Transverse colon (tissue), 4 donors: ENCODE data around the gene CDK5RAP2. TPM values are rescaled to one million over a fixed set of nuclear protein-coding genes. Genes with fewer than 3 reads are reported as not detected.

ENCODE experiments used
- DNase-seq: peaks from one replicate; pipeline ENCODE4 v3.0.0-alpha.2; 2019
- H3K27ac ChIP-seq, 4 donors: fragments of 200-600 bp; sonication (generic); 2 replicates each; pipeline ENCODE4 v1.5.1; 2016 to 2018; ENCODE audit warnings: inconsistent platforms in 4 of 4
- H3K27me3 ChIP-seq: fragments of 200-600 bp; sonication (generic); 2 replicates; pipeline ENCODE4 v1.5.1; 2017; ENCODE audit warnings: inconsistent platforms
- H3K36me3 ChIP-seq, 4 donors: fragments of 200-600 bp; sonication (generic); 2 replicates each; pipeline ENCODE4 v1.5.1; 2017 to 2019; ENCODE audit warnings: inconsistent platforms in 4 of 4
- H3K4me1 ChIP-seq, 4 donors: fragments of 200-600 bp; sonication (generic); 2 replicates each; pipeline ENCODE4 v1.5.1; 2017 to 2020; ENCODE audit warnings: inconsistent platforms in 4 of 4
- H3K4me3 ChIP-seq, 4 donors: fragments of 200-600 bp; sonication (generic); 1 replicate in 1 of 4; 2 replicates in 3 of 4; pipeline versions ENCODE4 v1.5.1 to v1.6.1; 2017 to 2019; ENCODE audit warnings: inconsistent platforms in 4 of 4
- H3K9me3 ChIP-seq, 2 donors: fragments of 200-600 bp; sonication (generic); 2 replicates each; pipeline ENCODE4 v1.5.1; 2017 to 2019; ENCODE audit warnings: inconsistent platforms in 2 of 2
- CTCF ChIP-seq, 5 experiments: fragments of 200-600 bp in 3 of 5; fragments of 450-650 bp in 2 of 5; sonication (generic) in 3 of 5; IDR thresholded peaks; 1 replicate in 2 of 5; 2 replicates in 3 of 5; pipeline ENCODE4 v1.5.1; 2016 to 2017; ENCODE audit warnings: antibody characterized with exemption in 5 of 5, inconsistent platforms in 3 of 5, mild to moderate bottlenecking in 2 of 5, moderate library complexity in 1 of 5
- EP300 ChIP-seq: sonication (generic); formaldehyde crosslinking; IDR thresholded peaks from one replicate; pipeline ENCODE4 v1.6.1; 2017; ENCODE audit warnings: antibody characterized with exemption, low read depth
- POLR2A ChIP-seq: fragments of 450-650 bp; IDR thresholded peaks from one replicate; pipeline ENCODE4 v1.6.1; 2016; ENCODE audit warnings: antibody characterized with exemption, mild to moderate bottlenecking, moderate library complexity
- POLR2AphosphoS5 ChIP-seq, 3 donors: sonication (generic); formaldehyde crosslinking; IDR thresholded peaks; one replicate each; pipeline ENCODE4 v1.6.1; 2016; ENCODE audit warnings: antibody characterized with exemption in 3 of 3
- WGBS, 2 donors: methylation state at CpG; one replicate each; pipeline ENCODE4 v1.1.5; 2018; ENCODE audit warnings: low coverage in 1 of 2; 5-methylcytosine and 5-hydroxymethylcytosine counted together
- in situ Hi-C, 4 donors: fragments of 200-750 bp; cut with MboI; loops; one replicate each; pipeline versions ENCODE4 v1.15.0 to v1.15.1; 2017; ENCODE audit warnings: low sequenced_read_pairs in 3 of 4, low pct_ligation_motif_present in 1 of 4, low pct_unique_long_range_greater_than_20kb in 1 of 4
- intact Hi-C: fragments of 100-400 bp; cut with DNase I; formaldehyde crosslinking; loops from one replicate; pipeline ENCODE4 v1.15.1; 2023; ENCODE audit warnings: low total_unique reads
- total RNA-seq, 4 donors: library from RNA; depleted of rRNA; stranded (reverse); fragments of >200 nt; gene quantifications; one replicate each; pipeline ENCODE4 v1.1.0, GENCODE V29; 2016

Gene CDK5RAP2
- total RNA-seq, 4 donors from 2014 or later: 23.6 to 154 (median 28.0) TPM

DNA sequence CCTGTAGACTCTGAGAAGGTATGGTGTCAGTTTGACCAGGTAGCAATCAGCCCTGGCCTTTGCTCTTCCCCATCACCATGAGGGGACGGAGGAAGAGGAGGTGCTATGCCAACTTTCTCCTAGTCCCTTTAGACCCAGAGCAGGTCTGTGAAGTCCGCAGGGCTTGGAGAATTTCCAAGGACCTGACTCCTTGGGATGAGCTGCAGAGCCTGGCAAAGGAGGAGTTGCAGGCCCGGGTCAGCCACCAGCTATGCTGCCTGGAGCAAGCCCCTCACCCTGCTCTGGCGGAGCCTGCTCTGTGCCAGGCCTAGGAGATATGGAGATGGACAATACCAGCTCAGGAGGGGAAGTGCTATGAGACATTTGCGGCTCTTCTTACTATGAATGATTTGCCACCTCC lies 188.3 kb downstream of the CDK5RAP2 start:
- Histone ChIP-seq H3K36me3 (peaks cover 0 to 28% (median 7%) of the 10 kb centered on the region in 4 donors), H3K27me3 (no peaks in the 10 kb centered on the region), H3K9me3 (no peaks in the 10 kb centered on the region), H3K4me1 (peaks cover 0 to 6% (median 2%) of the 10 kb centered on the region in 4 donors), H3K27ac (no peak overlapping the region), H3K4me3 (no peak overlapping the region)
- intact Hi-C loops (no loop called here), in situ Hi-C loops (no loop called here)
- WGBS, 2 donors: 93 to 100% methylated on average over 1 to 5 of the region's 5 CpGs
- TF ChIP-seq EP300 (no peak), POLR2AphosphoS5 (IDR thresholded peaks at IDR 0.05) (no peak), CTCF (IDR thresholded peaks at IDR 0.05) (no peak), POLR2A (no peak)
- DNase-seq: no peak

- TF ChIP-seq EP300 (no peak), POLR2AphosphoS5 (IDR thresholded peaks at IDR 0.05) (no peak), CTCF (IDR thresholded peaks at IDR 0.05) (no peak), POLR2A (no peak)
- intact Hi-C loops: no loop called here
- Histone ChIP-seq H3K27me3 (no peaks in the 10 kb centered on the region), H3K4me3 (no peak overlapping the region), H3K27ac (no peak overlapping the region), H3K36me3 (peaks cover 0 to 28% (median 7%) of the 10 kb centered on the region in 4 donors), H3K9me3 (no peaks in the 10 kb centered on the region), H3K4me1 (peaks cover 0 to 15% (median 7%) of the 10 kb centered on the region in 4 donors)
- in situ Hi-C loops: no loop called here
- DNase-seq: no peak
- WGBS, 2 donors: 88% methylated on average over 12 of the region's 12 CpGs; no CpG with 5 or more reads in 1 of the 2 donors
Measured at GRCh38 chr9:120390637-120391190, 189.3 kb downstream of the CDK5RAP2 start.

DNA sequence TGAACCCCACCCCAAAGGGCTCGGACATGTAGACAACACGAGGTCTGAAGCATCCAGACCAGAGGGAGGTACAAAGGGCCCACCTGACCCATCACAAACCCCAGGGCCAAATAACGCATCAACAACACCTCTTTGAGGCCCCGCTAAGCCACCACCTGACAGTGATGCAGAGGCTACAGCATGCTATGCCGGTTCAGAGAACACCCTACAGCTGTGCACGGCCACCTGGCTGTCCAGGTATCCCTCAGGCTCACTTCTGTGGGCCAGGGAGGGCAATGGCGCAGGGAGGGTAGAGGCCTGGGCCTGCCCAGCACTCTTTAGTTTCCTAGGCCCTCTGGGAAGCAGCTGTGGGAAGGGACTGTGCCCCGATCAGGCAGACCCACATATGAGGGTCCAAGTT lies 190.1 kb downstream of the CDK5RAP2 start:
- Histone ChIP-seq H3K27ac (no peak overlapping the region), H3K9me3 (no peaks in the 10 kb centered on the region), H3K4me3 (no peak overlapping the region), H3K27me3 (no peaks in the 10 kb centered on the region), H3K36me3 (peaks cover 0 to 28% (median 7%) of the 10 kb centered on the region in 4 donors), H3K4me1 (peaks cover 0 to 15% (median 7%) of the 10 kb centered on the region in 4 donors)
- TF ChIP-seq EP300: no peak
- TF ChIP-seq POLR2A: no peak
- TF ChIP-seq POLR2AphosphoS5 (IDR thresholded peaks at IDR 0.05): no peak
- TF ChIP-seq CTCF (IDR thresholded peaks at IDR 0.05): no peak
- no peak for DNase-seq
- in situ Hi-C loops: no loop called here
- intact Hi-C loops: no loop called here
- 94% methylated on average over 8 of the region's 8 CpGs; no CpG with 5 or more reads in 1 of the 2 donors for WGBS, 2 donors

GRCh38 chr9:120389300-120389699 lies 190.7 kb downstream of the CDK5RAP2 start:
- peaks cover 0 to 18% (median 9%) of the 10 kb centered on the region in 4 donors for H3K4me1 ChIP-seq
- H3K27me3 ChIP-seq: no peaks in the 10 kb centered on the region
- in situ Hi-C loops (no loop called here), intact Hi-C loops (no loop called here)
- no peak overlapping the region for H3K27ac ChIP-seq
- H3K4me3 ChIP-seq: no peak overlapping the region
- TF ChIP-seq POLR2A: no peak
- TF ChIP-seq POLR2AphosphoS5 (IDR thresholded peaks at IDR 0.05): no peak
- TF ChIP-seq CTCF (IDR thresholded peaks at IDR 0.05): no peak
- no peak for TF ChIP-seq EP300
- peaks cover 0 to 26% (median 6%) of the 10 kb centered on the region in 4 donors for H3K36me3 ChIP-seq
- no peaks in the 10 kb centered on the region for H3K9me3 ChIP-seq
- WGBS, 2 donors: 60 to 87% methylated on average over 1 to 4 of the region's 4 CpGs
- no peak for DNase-seq
